HEK293 (cell line): Measurements from ENCODE around the gene PSMB11.

Experiments used
- ATF2 ChIP-seq: fragments of 450-650 bp; formaldehyde crosslinking; IDR thresholded peaks from 2 replicates; pipeline ENCODE4 v1.5.1; 2016; ENCODE audit warnings: missing biosample characterization, missing genetic modification characterization, low read depth
- ELK4 ChIP-seq: IDR thresholded peaks from 2 replicates; pipeline ENCODE4 v1.6.1; 2011; ENCODE audit warnings: mild to moderate bottlenecking, low read depth, low read length, borderline replicate concordance
- KLF1 ChIP-seq: fragments of 450-650 bp; formaldehyde crosslinking; IDR thresholded peaks from 2 replicates; pipeline ENCODE4 v1.5.1; 2016; ENCODE audit warnings: missing biosample characterization, missing genetic modification characterization
- PBX3 ChIP-seq: sonication (generic); formaldehyde crosslinking; IDR thresholded peaks from 2 replicates; pipeline ENCODE4 v1.8.1; 2022; ENCODE audit warnings: mild to moderate bottlenecking, moderate library complexity, missing genetic modification reagents
- SCRT1 ChIP-seq: fragments of 450-650 bp; formaldehyde crosslinking; IDR thresholded peaks from 2 replicates; pipeline ENCODE4 v1.5.1; 2016; ENCODE audit warnings: missing biosample characterization, missing genetic modification characterization, borderline replicate concordance
- ZFP37 ChIP-seq: fragments of 450-650 bp; formaldehyde crosslinking; IDR thresholded peaks from 2 replicates; pipeline ENCODE4 v1.5.1; 2016; ENCODE audit warnings: missing biosample characterization, missing genetic modification characterization
- ZFP69B ChIP-seq: fragments of 450-650 bp; formaldehyde crosslinking; IDR thresholded peaks from 2 replicates; pipeline ENCODE4 v1.5.1; 2016; ENCODE audit warnings: missing biosample characterization, missing genetic modification characterization
- ZNF140 ChIP-seq: fragments of 450-650 bp; formaldehyde crosslinking; IDR thresholded peaks from 2 replicates; pipeline ENCODE4 v1.5.1; 2016; ENCODE audit warnings: missing biosample characterization, missing genetic modification characterization
- ZNF148 ChIP-seq: fragments of 450-650 bp; formaldehyde crosslinking; IDR thresholded peaks from 2 replicates; pipeline ENCODE4 v1.5.0; 2017; ENCODE audit warnings: missing biosample characterization, missing genetic modification characterization, borderline replicate concordance
- ZNF18 ChIP-seq: fragments of 450-650 bp; formaldehyde crosslinking; IDR thresholded peaks from 2 replicates; pipeline ENCODE4 v1.5.1; 2016; ENCODE audit warnings: missing biosample characterization, missing genetic modification characterization
- ZNF184 ChIP-seq: fragments of 450-650 bp; IDR thresholded peaks from 2 replicates; pipeline ENCODE4 v1.5.1; 2018; ENCODE audit warnings: missing biosample characterization, mild to moderate bottlenecking, missing genetic modification characterization
- ZNF2 ChIP-seq: fragments of 450-650 bp; formaldehyde crosslinking; IDR thresholded peaks from 2 replicates; pipeline ENCODE4 v1.5.1; 2016; ENCODE audit warnings: missing biosample characterization, missing genetic modification characterization
- ZNF266 ChIP-seq: fragments of 450-650 bp; formaldehyde crosslinking; IDR thresholded peaks from 2 replicates; pipeline ENCODE4 v1.5.1; 2016; ENCODE audit warnings: missing biosample characterization, missing genetic modification characterization, low read depth
- ZNF341 ChIP-seq: fragments of 450-650 bp; formaldehyde crosslinking; IDR thresholded peaks from 2 replicates; pipeline ENCODE4; 2016; ENCODE audit warnings: low read depth, missing biosample characterization, missing genetic modification characterization
- ZNF350 ChIP-seq: fragments of 450-650 bp; formaldehyde crosslinking; IDR thresholded peaks from 2 replicates; pipeline ENCODE4 v1.5.0; 2017; ENCODE audit warnings: missing biosample characterization, mild to moderate bottlenecking, missing genetic modification characterization
- ZNF394 ChIP-seq: fragments of 450-650 bp; formaldehyde crosslinking; IDR thresholded peaks from 2 replicates; pipeline ENCODE4 v1.5.1; 2016; ENCODE audit warnings: missing biosample characterization, missing genetic modification characterization, mild to moderate bottlenecking, moderate library complexity, borderline replicate concordance
- ZNF404 ChIP-seq: fragments of 450-650 bp; formaldehyde crosslinking; IDR thresholded peaks from 2 replicates; pipeline ENCODE4 v1.5.1; 2017; ENCODE audit warnings: missing biosample characterization, missing genetic modification characterization
- ZNF555 ChIP-seq: fragments of 450-650 bp; formaldehyde crosslinking; conservative IDR thresholded peaks from 2 replicates; pipeline ENCODE4 v1.5.1; 2017; ENCODE audit warnings: missing biosample characterization, mild to moderate bottlenecking, missing genetic modification characterization, inconsistent platforms
- ZNF560 ChIP-seq: fragments of 450-650 bp; formaldehyde crosslinking; IDR thresholded peaks from 2 replicates; pipeline ENCODE4 v1.5.1; 2017; ENCODE audit warnings: missing biosample characterization, missing genetic modification characterization, borderline replicate concordance
- ZNF600 ChIP-seq: fragments of 450-650 bp; formaldehyde crosslinking; IDR thresholded peaks from 2 replicates; pipeline ENCODE4 v1.5.1; 2016; ENCODE audit warnings: missing biosample characterization, missing genetic modification characterization
- ZNF629 ChIP-seq: fragments of 450-650 bp; formaldehyde crosslinking; IDR thresholded peaks from 2 replicates; pipeline ENCODE4 v1.5.1; 2017; ENCODE audit warnings: missing biosample characterization, missing genetic modification characterization
- ZNF645 ChIP-seq: fragments of 450-650 bp; formaldehyde crosslinking; IDR thresholded peaks from 2 replicates; pipeline ENCODE4; 2016; ENCODE audit warnings: missing biosample characterization, missing genetic modification characterization
- ZNF701 ChIP-seq: fragments of 450-650 bp; formaldehyde crosslinking; IDR thresholded peaks from 2 replicates; pipeline ENCODE4 v1.5.1; 2016; ENCODE audit warnings: missing biosample characterization, missing genetic modification characterization
- ZNF707 ChIP-seq: fragments of 450-650 bp; formaldehyde crosslinking; IDR thresholded peaks from 2 replicates; pipeline ENCODE4 v1.5.1; 2016; ENCODE audit warnings: missing biosample characterization, missing genetic modification characterization
- ZNF791 ChIP-seq: fragments of 450-650 bp; formaldehyde crosslinking; IDR thresholded peaks from 2 replicates; pipeline ENCODE4 v1.5.1; 2016; ENCODE audit warnings: missing biosample characterization, missing genetic modification characterization
- ZSCAN18 ChIP-seq: fragments of 450-650 bp; formaldehyde crosslinking; IDR thresholded peaks from 2 replicates; pipeline ENCODE4 v1.5.1; 2016; ENCODE audit warnings: missing biosample characterization, missing genetic modification characterization
- ZSCAN5A ChIP-seq: fragments of 450-650 bp; formaldehyde crosslinking; IDR thresholded peaks from 2 replicates; pipeline ENCODE4 v1.5.1; 2016; ENCODE audit warnings: missing biosample characterization, missing genetic modification characterization

The PSMB11 gene

GRCh38 chr14:23006544-23007419 is 35.2 kb upstream of the PSMB11 start (continued):
- no peak for TF ChIP-seq ZNF140 (tag by site-specific recombination)
- no peak for TF ChIP-seq ZNF555 (tag by site-specific recombination)
- no peak for TF ChIP-seq ELK4
- peak; percentile 54 for TF ChIP-seq KLF1 (tag by site-specific recombination)
- no peak for TF ChIP-seq ZNF404 (tag by site-specific recombination)
- no peak for TF ChIP-seq SCRT1 (tag by site-specific recombination)
- no peak for TF ChIP-seq ZFP37
- TF ChIP-seq ZNF791 (tag by site-specific recombination) = no peak
- TF ChIP-seq ZNF560 (tag by site-specific recombination) = no peak
- no peak for TF ChIP-seq ZNF707 (tag by site-specific recombination)
- TF ChIP-seq ZNF18 (tag by site-specific recombination) = peak; percentile 54
- no peak for TF ChIP-seq ZNF701 (tag by site-specific recombination)
- TF ChIP-seq PBX3 (CRISPR knock-in tag) = peak; percentile 79; the same call in 1 of the 2 replicates
- no peak for TF ChIP-seq ZNF645 (tag by site-specific recombination)
- TF ChIP-seq ZNF394 (tag by site-specific recombination) = peak; percentile 69; the same call in 1 of the 2 replicates
- TF ChIP-seq ZNF600 = peak; percentile 98
- peak; percentile 97 for TF ChIP-seq ZNF2
- peak; percentile 73 for TF ChIP-seq ZFP69B (tag by site-specific recombination)
- TF ChIP-seq ZNF184 = peak; percentile 42; the same call in 1 of the 2 replicates
- TF ChIP-seq ZSCAN18 = no peak
- peak; percentile 46 for TF ChIP-seq ZNF341
- TF ChIP-seq ZSCAN5A (tag by site-specific recombination) = 0 out of 2 replicates have a peak, but pooled peaks have one; percentile 83
- TF ChIP-seq ZNF148 (tag by site-specific recombination) = no peak
- no peak for TF ChIP-seq ZNF266 (tag by site-specific recombination)
- no peak for TF ChIP-seq ATF2
- TF ChIP-seq ZNF629 (tag by site-specific recombination) = peak; percentile 80
- no peak for TF ChIP-seq ZNF350 (tag by site-specific recombination)
